Measurements from ENCODE around the gene GIPC3. TPM values are rescaled to one million over a fixed set of nuclear protein-coding genes. Genes with fewer than 3 reads are reported as not detected.
"Not testable (repeated sequence)": the region's sequence is repeated elsewhere in the genome, so short reads cannot be mapped to it uniquely, and the experiment has no call there.

Gene GIPC3
- total and polyA plus RNA-seq, 2 experiments from 2014 or later: 0.06 TPM; not detected in 1

GRCh38 chr19:3627351-3627723 lies 42.1 kb downstream of the GIPC3 start:
- Histone ChIP-seq H3K4me1 (ENCODE audit: insufficient read depth) (peaks cover 8% of the 10 kb centered on the region), H3K9me2 (ENCODE audit: insufficient read depth) (no peaks in the 10 kb centered on the region), H2AFZ (peak overlapping the region; percentile 43; the same call in 1 of the 2 replicates), H3K27me3 (replicated peaks; ENCODE audit: insufficient read depth) (no peaks in the 10 kb centered on the region), H4K20me1 (ENCODE audit: insufficient read depth) (no peaks in the 10 kb centered on the region), H3K4me3 (peak overlapping the region; percentile 95), H3F3A (ENCODE audit: insufficient read depth) (no peaks in the 10 kb centered on the region), H3K9ac (no peak overlapping the region), H3K4me2 (ENCODE audit: unreplicated experiment) (peak overlapping the region; percentile 8), H3K79me2 (ENCODE audit: insufficient read depth) (peaks cover 37% of the 10 kb centered on the region), H3K36me3 (ENCODE audit: low read depth) (no peaks in the 10 kb centered on the region), H3K9me3 (ENCODE audit: low read depth) (no peaks in the 10 kb centered on the region), H3K27ac (no peak overlapping the region)
- DNase-seq: no peak
- in situ Hi-C loops (cut with MboI): no loop called here
- WGBS, 2 experiments (ENCODE audit: low coverage in 1 of 2, low lambda C conversion rate in 2 of 2, missing lambda C conversion rate in 2 of 2): 51 to 64% methylated on average over 7 of the region's 7 CpGs
- TF ChIP-seq EZH2 (IDR thresholded peaks at IDR 0.05; ENCODE audit: insufficient read depth, poor library complexity, severe bottlenecking) (no peak), EZH2phosphoT487 (IDR thresholded peaks at IDR 0.05; ENCODE audit: insufficient read depth, low read depth) (no peak)

- H2AFZ ChIP-seq; H3K36me3 ChIP-seq (ENCODE audit: low read depth); H3K4me3 ChIP-seq; H3K4me2 ChIP-seq (ENCODE audit: unreplicated experiment); H3F3A ChIP-seq (ENCODE audit: insufficient read depth); H3K4me1 ChIP-seq (ENCODE audit: insufficient read depth); DNase-seq; H3K27me3 ChIP-seq (replicated peaks; ENCODE audit: insufficient read depth); in situ Hi-C loops (cut with MboI); H3K27ac ChIP-seq; H4K20me1 ChIP-seq (ENCODE audit: insufficient read depth); H3K9me3 ChIP-seq (ENCODE audit: low read depth); H3K9ac ChIP-seq; H3K9me2 ChIP-seq (ENCODE audit: insufficient read depth): not testable (repeated sequence)
- WGBS, 2 experiments (ENCODE audit: low coverage in 1 of 2, low lambda C conversion rate in 2 of 2, missing lambda C conversion rate in 2 of 2): 65% methylated on average over 9 of the region's 9 CpGs
- peaks cover 26% of the 10 kb centered on the region for H3K79me2 ChIP-seq (ENCODE audit: insufficient read depth)
Observed at GRCh38 chr19:3628766-3629165, 43.5 kb downstream of the GIPC3 start.

- Histone ChIP-seq H3K9me2 (ENCODE audit: insufficient read depth) (no peaks in the 10 kb centered on the region), H3K4me2 (ENCODE audit: unreplicated experiment) (no peak overlapping the region), H4K20me1 (ENCODE audit: insufficient read depth) (no peaks in the 10 kb centered on the region), H3K9me3 (ENCODE audit: low read depth) (no peaks in the 10 kb centered on the region), H3K79me2 (ENCODE audit: insufficient read depth) (peaks cover 1% of the 10 kb centered on the region), H3K9ac (no peak overlapping the region), H3K4me3 (no peak overlapping the region), H3K27ac (no peak overlapping the region), H3F3A (ENCODE audit: insufficient read depth) (no peaks in the 10 kb centered on the region), H3K27me3 (replicated peaks; ENCODE audit: insufficient read depth) (no peaks in the 10 kb centered on the region), H3K36me3 (ENCODE audit: low read depth) (no peaks in the 10 kb centered on the region), H2AFZ (no peak overlapping the region), H3K4me1 (ENCODE audit: insufficient read depth) (no peaks in the 10 kb centered on the region)
- in situ Hi-C loops (cut with MboI): no loop called here
- WGBS, 2 experiments (ENCODE audit: low coverage in 1 of 2, low lambda C conversion rate in 2 of 2, missing lambda C conversion rate in 2 of 2): 91 to 92% methylated on average over 40 to 42 of the region's 43 CpGs
- TF ChIP-seq EZH2phosphoT487 (IDR thresholded peaks at IDR 0.05; ENCODE audit: insufficient read depth, low read depth): no peak
- no peak for TF ChIP-seq EZH2 (IDR thresholded peaks at IDR 0.05; ENCODE audit: insufficient read depth, poor library complexity, severe bottlenecking)
- DNase-seq: no peak
Observed at GRCh38 chr19:3631053-3631861, 46.0 kb downstream of the GIPC3 start.

GRCh38 chr19:3632098-3632497 lies 46.8 kb downstream of the GIPC3 start:
- WGBS, 2 experiments (ENCODE audit: low coverage in 1 of 2, low lambda C conversion rate in 2 of 2, missing lambda C conversion rate in 2 of 2): 90 to 95% methylated on average over 16 of the region's 16 CpGs
- no peak overlapping the region for H3K4me3 ChIP-seq
- TF ChIP-seq EZH2 (IDR thresholded peaks at IDR 0.05; ENCODE audit: insufficient read depth, poor library complexity, severe bottlenecking) (no peak), EZH2phosphoT487 (IDR thresholded peaks at IDR 0.05; ENCODE audit: insufficient read depth, low read depth) (no peak)
- no peaks in the 10 kb centered on the region for H3K4me1 ChIP-seq (ENCODE audit: insufficient read depth)
- DNase-seq: no peak
- no peaks in the 10 kb centered on the region for H3K79me2 ChIP-seq (ENCODE audit: insufficient read depth)
- no peak overlapping the region for H3K9ac ChIP-seq
- H3K27ac ChIP-seq: no peak overlapping the region
- no peaks in the 10 kb centered on the region for H4K20me1 ChIP-seq (ENCODE audit: insufficient read depth)
- H2AFZ ChIP-seq: no peak overlapping the region
- H3K27me3 ChIP-seq (replicated peaks; ENCODE audit: insufficient read depth): no peaks in the 10 kb centered on the region
- H3K9me2 ChIP-seq (ENCODE audit: insufficient read depth): no peaks in the 10 kb centered on the region
- H3K9me3 ChIP-seq (ENCODE audit: low read depth): no peaks in the 10 kb centered on the region
- H3K4me2 ChIP-seq (ENCODE audit: unreplicated experiment): no peak overlapping the region
- no peaks in the 10 kb centered on the region for H3K36me3 ChIP-seq (ENCODE audit: low read depth)
- in situ Hi-C loops (cut with MboI): no loop called here
- H3F3A ChIP-seq (ENCODE audit: insufficient read depth): no peaks in the 10 kb centered on the region
